ENCODE measurements around the gene SLIT1.

Gene SLIT1

DNA sequence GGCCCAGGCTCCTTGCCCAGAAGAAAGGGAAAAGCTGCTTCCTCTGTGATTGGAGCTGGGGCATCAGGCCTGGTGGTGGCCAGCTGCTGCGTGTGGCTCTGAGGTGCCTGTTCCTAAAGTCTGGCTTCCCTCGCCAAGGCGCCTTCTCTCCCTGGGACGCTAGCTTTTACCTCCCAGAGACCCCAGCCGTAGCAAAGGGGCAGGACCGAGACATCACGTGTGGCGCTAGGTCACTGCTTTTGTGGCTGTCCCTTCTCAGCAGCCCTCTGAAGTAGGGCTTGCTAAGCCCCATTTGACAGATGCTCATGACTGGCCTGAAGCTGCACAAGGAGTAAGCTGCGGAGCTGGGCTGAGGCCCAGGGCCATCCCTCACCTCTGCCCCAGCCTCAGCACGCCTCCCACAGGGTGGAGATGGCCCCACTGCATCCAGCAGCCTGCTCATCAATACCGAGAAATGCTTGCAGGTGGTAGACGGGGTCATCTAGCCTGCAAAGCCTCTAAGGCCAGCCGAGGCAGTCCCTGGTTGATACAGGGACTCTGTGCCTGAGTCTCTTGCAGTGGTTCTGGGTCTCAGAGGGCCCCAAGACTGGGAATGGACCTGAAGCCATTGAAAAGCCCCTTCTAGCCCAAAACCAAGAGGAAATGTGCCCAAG is 182.5 kb downstream of the SLIT1 start:
- Histone ChIP-seq H3K27me3 (ENCODE audit: control insufficient read depth, insufficient read depth, low read length) (no peaks in the 10 kb centered on the region), H3K9me3 (ENCODE audit: control insufficient read depth, insufficient read depth, low read length) (no peaks in the 10 kb centered on the region), H3K4me3 (ENCODE audit: low read depth, low read length) (no peak overlapping the region), H3K9ac (ENCODE audit: low read depth, low read length) (no peak overlapping the region), H3K36me3 (ENCODE audit: control insufficient read depth, insufficient read depth, low read length) (no peaks in the 10 kb centered on the region), H3K4me1 (ENCODE audit: control insufficient read depth, insufficient read depth, low read length) (no peaks in the 10 kb centered on the region)

GRCh38 chr10:97002670-97003069 is 183.1 kb downstream of the SLIT1 start:
- Histone ChIP-seq H3K27me3 (ENCODE audit: control insufficient read depth, insufficient read depth, low read length) (no peaks in the 10 kb centered on the region), H3K9ac (ENCODE audit: low read depth, low read length) (no peak overlapping the region), H3K36me3 (ENCODE audit: control insufficient read depth, insufficient read depth, low read length) (no peaks in the 10 kb centered on the region), H3K4me1 (ENCODE audit: control insufficient read depth, insufficient read depth, low read length) (no peaks in the 10 kb centered on the region), H3K9me3 (ENCODE audit: control insufficient read depth, insufficient read depth, low read length) (no peaks in the 10 kb centered on the region), H3K4me3 (ENCODE audit: low read depth, low read length) (no peak overlapping the region)

GRCh38 chr10:97001183-97001991 is 184.4 kb downstream of the SLIT1 start:
- H3K36me3 ChIP-seq (ENCODE audit: control insufficient read depth, insufficient read depth, low read length): no peaks in the 10 kb centered on the region
- no peak overlapping the region for H3K9ac ChIP-seq (ENCODE audit: low read depth, low read length)
- H3K27me3 ChIP-seq (ENCODE audit: control insufficient read depth, insufficient read depth, low read length): no peaks in the 10 kb centered on the region
- H3K9me3 ChIP-seq (ENCODE audit: control insufficient read depth, insufficient read depth, low read length): no peaks in the 10 kb centered on the region
- H3K4me3 ChIP-seq (ENCODE audit: low read depth, low read length): no peak overlapping the region
- no peaks in the 10 kb centered on the region for H3K4me1 ChIP-seq (ENCODE audit: control insufficient read depth, insufficient read depth, low read length)

GRCh38 chr10:97000487-97001182 is 185.1 kb downstream of the SLIT1 start:
- Histone ChIP-seq H3K4me1 (ENCODE audit: control insufficient read depth, insufficient read depth, low read length) (no peaks in the 10 kb centered on the region), H3K4me3 (ENCODE audit: low read depth, low read length) (no peak overlapping the region), H3K9me3 (ENCODE audit: control insufficient read depth, insufficient read depth, low read length) (no peaks in the 10 kb centered on the region), H3K9ac (ENCODE audit: low read depth, low read length) (no peak overlapping the region), H3K27me3 (ENCODE audit: control insufficient read depth, insufficient read depth, low read length) (no peaks in the 10 kb centered on the region), H3K36me3 (ENCODE audit: control insufficient read depth, insufficient read depth, low read length) (no peaks in the 10 kb centered on the region)

DNA sequence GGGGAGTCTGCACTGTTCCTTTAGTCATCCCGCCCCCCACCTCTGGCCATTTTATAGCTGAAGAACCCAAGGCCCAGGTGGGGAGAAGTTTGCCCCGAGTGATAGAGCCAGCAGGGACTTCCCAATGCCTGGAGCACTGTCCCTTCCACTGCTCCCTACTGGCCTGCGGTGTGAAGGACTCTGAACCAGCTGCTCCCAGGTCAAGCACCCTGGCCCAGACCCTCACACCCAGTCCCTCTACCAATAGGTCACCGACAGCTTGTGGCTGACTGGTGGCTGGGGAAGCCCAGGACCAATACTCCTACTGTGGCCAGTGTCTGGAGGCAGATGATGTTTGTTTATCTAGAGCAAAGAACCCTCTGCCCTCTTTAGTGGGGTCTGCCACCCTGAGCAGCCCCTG is 185.8 kb downstream of the SLIT1 start:
- no peak overlapping the region for H3K9ac ChIP-seq (ENCODE audit: low read depth, low read length)
- no peaks in the 10 kb centered on the region for H3K4me1 ChIP-seq (ENCODE audit: control insufficient read depth, insufficient read depth, low read length)
- H3K9me3 ChIP-seq (ENCODE audit: control insufficient read depth, insufficient read depth, low read length): no peaks in the 10 kb centered on the region
- no peak overlapping the region for H3K4me3 ChIP-seq (ENCODE audit: low read depth, low read length)
- H3K36me3 ChIP-seq (ENCODE audit: control insufficient read depth, insufficient read depth, low read length): no peaks in the 10 kb centered on the region
- H3K27me3 ChIP-seq (ENCODE audit: control insufficient read depth, insufficient read depth, low read length): no peaks in the 10 kb centered on the region

- no peaks in the 10 kb centered on the region for H3K9me3 ChIP-seq (ENCODE audit: control insufficient read depth, insufficient read depth, low read length)
- H3K4me3 ChIP-seq (ENCODE audit: low read depth, low read length): no peak overlapping the region
- H3K4me1 ChIP-seq (ENCODE audit: control insufficient read depth, insufficient read depth, low read length): no peaks in the 10 kb centered on the region
- H3K36me3 ChIP-seq (ENCODE audit: control insufficient read depth, insufficient read depth, low read length): no peaks in the 10 kb centered on the region
- H3K9ac ChIP-seq (ENCODE audit: low read depth, low read length): no peak overlapping the region
- no peaks in the 10 kb centered on the region for H3K27me3 ChIP-seq (ENCODE audit: control insufficient read depth, insufficient read depth, low read length)
Observed at GRCh38 chr10:96999337-96999736, 186.4 kb downstream of the SLIT1 start.

DNA sequence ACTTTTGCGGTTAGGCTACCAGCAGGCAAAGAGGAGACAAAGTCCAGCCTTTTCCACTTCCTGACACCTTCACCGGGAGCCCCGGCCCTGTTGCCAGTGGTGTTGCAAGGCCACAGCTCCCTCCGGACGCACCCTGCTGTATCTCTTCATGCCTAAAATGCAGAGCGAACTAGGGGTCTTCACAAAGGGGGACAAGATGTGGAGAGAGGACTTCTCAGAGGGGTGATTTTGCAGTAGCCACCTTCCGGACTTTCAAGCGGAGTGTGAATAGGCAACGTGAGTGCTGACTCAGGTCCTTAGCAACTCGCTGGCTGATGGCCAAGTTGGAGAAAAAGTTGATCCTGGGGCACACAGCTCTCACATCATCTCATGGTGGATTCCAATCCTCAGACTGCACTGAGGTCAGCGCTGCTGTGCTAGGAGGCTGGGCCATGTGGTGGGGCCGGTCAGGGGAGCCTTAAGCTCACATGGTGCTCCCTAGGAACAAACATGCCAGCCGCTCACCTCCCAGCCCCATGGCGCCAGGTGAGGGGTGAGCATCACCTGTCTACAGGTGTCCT is 187.3 kb downstream of the SLIT1 start:
- Histone ChIP-seq H3K27me3 (ENCODE audit: control insufficient read depth, insufficient read depth, low read length) (no peaks in the 10 kb centered on the region), H3K4me1 (ENCODE audit: control insufficient read depth, insufficient read depth, low read length) (no peaks in the 10 kb centered on the region), H3K36me3 (ENCODE audit: control insufficient read depth, insufficient read depth, low read length) (no peaks in the 10 kb centered on the region), H3K9ac (ENCODE audit: low read depth, low read length) (no peak overlapping the region), H3K4me3 (ENCODE audit: low read depth, low read length) (no peak overlapping the region), H3K9me3 (ENCODE audit: control insufficient read depth, insufficient read depth, low read length) (no peaks in the 10 kb centered on the region)

DNA sequence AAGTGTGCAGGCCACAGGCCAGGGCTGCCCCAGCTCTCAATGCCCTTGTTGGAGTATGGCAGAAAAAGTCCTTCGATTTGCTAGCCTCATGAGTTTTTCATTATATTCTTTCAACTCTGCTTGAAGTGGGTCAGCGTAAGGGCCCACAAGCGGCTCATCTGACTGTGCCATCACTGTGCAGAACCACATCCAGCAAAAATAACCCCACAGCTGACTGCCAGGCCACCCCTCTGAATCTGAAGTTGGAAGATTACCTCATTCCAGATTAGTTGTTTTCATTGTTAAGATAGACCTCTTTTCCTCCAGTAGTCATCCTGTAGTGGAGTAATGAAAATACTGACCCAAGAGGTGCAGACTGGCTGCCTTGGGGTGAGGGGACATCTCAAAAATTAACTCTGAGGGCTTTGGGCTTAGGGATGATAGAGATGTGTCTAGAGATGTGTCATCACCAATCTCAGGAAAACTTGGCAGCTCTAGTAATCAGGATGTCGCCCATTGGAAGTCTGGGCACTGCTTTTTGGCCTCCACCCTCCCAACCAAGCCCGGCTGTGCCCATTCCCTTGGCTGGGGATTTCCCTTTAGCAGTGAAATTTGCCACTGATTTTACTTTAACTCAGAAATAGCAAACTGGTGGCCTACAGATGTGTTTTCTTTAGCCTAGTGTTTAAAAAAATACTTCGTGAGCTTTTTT is 189.3 kb downstream of the SLIT1 start:
- H3K27me3 ChIP-seq (ENCODE audit: control insufficient read depth, insufficient read depth, low read length): no peaks in the 10 kb centered on the region
- no peak overlapping the region for H3K4me3 ChIP-seq (ENCODE audit: low read depth, low read length)
- no peaks in the 10 kb centered on the region for H3K9me3 ChIP-seq (ENCODE audit: control insufficient read depth, insufficient read depth, low read length)
- no peak overlapping the region for H3K9ac ChIP-seq (ENCODE audit: low read depth, low read length)
- peaks cover 2% of the 10 kb centered on the region for H3K4me1 ChIP-seq (ENCODE audit: control insufficient read depth, insufficient read depth, low read length)
- no peaks in the 10 kb centered on the region for H3K36me3 ChIP-seq (ENCODE audit: control insufficient read depth, insufficient read depth, low read length)

DNA sequence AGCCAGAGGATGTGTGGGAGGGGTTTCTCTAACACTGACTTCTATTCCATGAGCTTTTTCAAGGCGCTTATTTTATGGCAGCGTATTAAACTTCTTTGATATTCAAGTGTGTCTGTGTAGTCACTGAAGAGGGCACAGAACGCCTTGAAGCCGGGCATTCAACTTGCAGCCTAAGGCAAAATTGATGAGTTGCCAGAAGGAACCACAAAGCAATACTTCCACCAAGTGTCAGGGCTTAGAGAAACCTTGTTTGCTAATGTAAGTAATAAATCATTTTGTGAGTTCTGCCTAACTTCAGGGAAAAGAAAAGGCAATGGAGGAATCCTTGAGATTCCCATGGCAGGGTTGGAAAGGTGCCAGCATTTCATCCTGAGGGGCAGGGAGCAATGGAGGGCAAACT is 189.9 kb downstream of the SLIT1 start:
- no peak overlapping the region for H3K4me3 ChIP-seq (ENCODE audit: low read depth, low read length)
- no peaks in the 10 kb centered on the region for H3K36me3 ChIP-seq (ENCODE audit: control insufficient read depth, insufficient read depth, low read length)
- peaks cover 2% of the 10 kb centered on the region for H3K4me1 ChIP-seq (ENCODE audit: control insufficient read depth, insufficient read depth, low read length)
- no peaks in the 10 kb centered on the region for H3K9me3 ChIP-seq (ENCODE audit: control insufficient read depth, insufficient read depth, low read length)
- no peak overlapping the region for H3K9ac ChIP-seq (ENCODE audit: low read depth, low read length)
- H3K27me3 ChIP-seq (ENCODE audit: control insufficient read depth, insufficient read depth, low read length): no peaks in the 10 kb centered on the region

- Histone ChIP-seq H3K4me1 (ENCODE audit: control insufficient read depth, insufficient read depth, low read length) (peaks cover 2% of the 10 kb centered on the region), H3K27me3 (ENCODE audit: control insufficient read depth, insufficient read depth, low read length) (no peaks in the 10 kb centered on the region), H3K4me3 (ENCODE audit: low read depth, low read length) (no peak overlapping the region), H3K9me3 (ENCODE audit: control insufficient read depth, insufficient read depth, low read length) (no peaks in the 10 kb centered on the region), H3K9ac (ENCODE audit: low read depth, low read length) (no peak overlapping the region), H3K36me3 (ENCODE audit: control insufficient read depth, insufficient read depth, low read length) (no peaks in the 10 kb centered on the region)
Observed at GRCh38 chr10:96992721-96993120, 193.0 kb downstream of the SLIT1 start.

DNA sequence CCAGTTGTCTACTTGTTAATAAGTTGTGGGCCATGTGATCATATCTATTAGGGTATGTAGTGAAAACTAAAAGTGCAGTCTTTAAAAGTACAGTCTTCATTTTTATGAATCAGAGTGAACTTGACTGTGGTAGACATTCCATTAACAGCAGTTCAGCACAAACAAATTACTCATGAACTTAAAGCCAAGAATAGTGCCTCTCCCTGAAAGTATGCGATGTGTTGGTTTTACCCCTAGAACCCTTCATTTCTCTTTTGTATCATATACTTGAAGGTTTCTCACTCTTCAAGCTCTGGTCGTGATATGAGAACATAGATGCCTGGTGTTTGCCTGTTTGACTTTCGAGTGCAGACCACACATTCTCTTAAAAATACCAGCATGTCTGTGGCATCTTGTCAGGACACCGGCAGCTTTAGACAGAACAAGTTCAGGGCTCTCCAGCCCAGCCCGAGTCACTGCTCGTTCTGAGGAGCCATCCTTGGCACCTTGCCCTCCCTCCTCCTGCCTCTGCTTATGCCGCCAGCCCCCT is 194.4 kb downstream of the SLIT1 start:
- Histone ChIP-seq H3K36me3 (ENCODE audit: control insufficient read depth, insufficient read depth, low read length) (no peaks in the 10 kb centered on the region), H3K4me3 (ENCODE audit: low read depth, low read length) (no peak overlapping the region), H3K27me3 (ENCODE audit: control insufficient read depth, insufficient read depth, low read length) (no peaks in the 10 kb centered on the region), H3K9ac (ENCODE audit: low read depth, low read length) (no peak overlapping the region), H3K9me3 (ENCODE audit: control insufficient read depth, insufficient read depth, low read length) (no peaks in the 10 kb centered on the region), H3K4me1 (ENCODE audit: control insufficient read depth, insufficient read depth, low read length) (peaks cover 2% of the 10 kb centered on the region)

Data from iPS-15b (cell line).